Measurements from ENCODE around the gene HIVEP3. TPM values are rescaled to one million over a fixed set of nuclear protein-coding genes. Genes with fewer than 3 reads are reported as not detected.

HIVEP3 gene
- total RNA-seq, 1 donor from 2014 or later: 1.2 TPM

DNA sequence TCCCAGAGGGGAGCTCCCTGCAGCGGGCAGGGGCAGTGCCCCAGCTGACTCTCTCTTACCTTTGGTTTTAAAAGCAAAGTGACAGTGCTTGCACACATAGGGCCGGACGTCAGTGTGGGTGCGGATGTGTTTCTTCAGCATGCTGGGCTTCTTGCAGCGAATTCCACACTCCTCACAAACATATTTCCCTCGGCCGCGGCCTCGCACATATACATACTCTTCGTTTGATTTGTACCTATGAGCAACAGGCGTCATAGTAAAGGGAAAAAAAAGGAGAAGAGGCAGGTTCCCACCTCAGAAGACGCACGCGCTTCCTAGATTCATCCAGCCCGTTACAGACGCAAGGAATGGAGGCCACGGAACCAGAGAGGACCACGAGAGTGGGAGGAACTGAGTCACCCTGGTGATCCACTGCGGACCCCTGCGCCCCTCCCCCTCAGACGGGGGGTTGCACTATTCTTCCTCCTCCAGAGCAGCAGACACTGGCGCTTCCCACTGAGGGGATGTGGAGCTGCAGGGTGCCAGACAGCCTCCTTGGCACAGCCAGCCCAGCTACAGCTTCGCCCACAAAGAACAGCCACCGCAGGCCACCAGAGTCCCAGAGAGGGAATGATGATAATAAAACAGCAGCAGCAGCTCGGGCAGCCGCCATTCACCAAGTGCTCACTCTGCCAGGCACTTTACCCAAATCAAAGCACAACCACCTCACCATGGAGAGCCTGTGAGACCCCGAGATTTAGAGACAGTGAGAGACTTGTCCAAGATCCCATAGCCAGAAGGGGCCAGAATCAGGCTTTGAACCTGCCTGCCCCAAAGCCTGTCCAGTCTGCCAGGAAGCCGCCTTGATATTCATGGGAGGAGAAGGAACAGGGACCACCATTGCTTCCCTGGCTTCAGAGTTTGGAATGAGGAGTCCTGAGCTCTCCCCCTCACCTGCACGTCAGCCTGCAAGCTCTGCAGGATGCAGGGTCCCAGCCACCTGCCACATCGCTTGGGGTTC, 393.7 kb downstream of the HIVEP3 start:
- H3K4me1 Mint-ChIP-seq: peaks cover 9% of the 10 kb centered on the region
- H3K9me3 Mint-ChIP-seq: no peaks in the 10 kb centered on the region
- H3K27ac Mint-ChIP-seq (ENCODE audit: unreplicated experiment): peak overlapping the region; percentile 43
- no peak for TF ChIP-seq CTCF (conservative IDR thresholded peaks at IDR 0.05)
- no peak for DNase-seq (ENCODE audit: low read depth, low spot score)
- no peaks in the 10 kb centered on the region for H3K36me3 Mint-ChIP-seq (ENCODE audit: low read depth)
- no peak overlapping the region for H3K4me3 Mint-ChIP-seq
- H3K27me3 Mint-ChIP-seq (ENCODE audit: low read depth): no peaks in the 10 kb centered on the region

DNA sequence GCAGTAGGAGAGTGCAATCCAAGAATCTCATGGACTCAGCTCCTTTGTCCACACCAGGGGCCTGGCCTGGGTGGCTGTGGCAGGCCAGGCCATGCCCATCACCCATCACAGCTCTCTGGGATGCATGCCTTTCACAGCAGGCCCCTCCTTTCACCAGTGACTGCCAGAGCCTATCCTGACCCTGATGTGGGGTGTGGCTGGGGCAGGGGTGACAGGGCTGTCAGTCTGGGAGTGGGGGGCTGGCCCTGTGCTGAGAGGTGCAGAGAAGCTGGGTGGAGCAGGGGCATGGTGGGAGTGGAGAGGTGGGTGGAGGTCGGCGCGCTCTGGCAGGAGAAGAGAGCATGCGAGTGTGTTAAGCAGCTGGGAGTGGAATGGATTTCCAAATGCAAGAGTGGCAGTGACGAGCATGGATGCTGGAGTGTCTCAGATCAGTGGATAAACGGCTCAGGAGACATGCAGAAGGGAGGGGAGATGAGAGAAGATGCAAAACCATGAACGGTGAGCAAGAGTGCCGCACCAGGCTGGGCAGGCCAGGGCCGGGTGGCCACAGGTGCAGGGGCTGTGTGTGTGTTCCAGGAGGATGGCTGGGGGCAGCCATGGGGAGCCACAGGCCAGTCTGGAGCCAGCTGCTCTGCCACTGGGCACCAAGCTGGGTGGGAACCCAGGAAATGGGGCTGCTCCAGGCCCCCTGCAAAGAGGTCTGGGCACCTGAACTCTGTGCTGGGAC, 394.6 kb downstream of the HIVEP3 start:
- Mint-ChIP-seq H3K4me3 (no peak overlapping the region), H3K9me3 (no peaks in the 10 kb centered on the region), H3K27me3 (ENCODE audit: low read depth) (no peaks in the 10 kb centered on the region), H3K27ac (ENCODE audit: unreplicated experiment) (no peak overlapping the region), H3K36me3 (ENCODE audit: low read depth) (no peaks in the 10 kb centered on the region), H3K4me1 (peaks cover 9% of the 10 kb centered on the region)
- no peak for DNase-seq (ENCODE audit: low read depth, low spot score)
- TF ChIP-seq CTCF (conservative IDR thresholded peaks at IDR 0.05): no peak

GRCh38 chr1:41523071-41523470, 395.7 kb downstream of the HIVEP3 start:
- no peak overlapping the region for H3K4me3 Mint-ChIP-seq
- peaks cover 9% of the 10 kb centered on the region for H3K4me1 Mint-ChIP-seq
- DNase-seq (ENCODE audit: low read depth, low spot score): no peak
- no peaks in the 10 kb centered on the region for H3K36me3 Mint-ChIP-seq (ENCODE audit: low read depth)
- no peaks in the 10 kb centered on the region for H3K9me3 Mint-ChIP-seq
- H3K27me3 Mint-ChIP-seq (ENCODE audit: low read depth): no peaks in the 10 kb centered on the region
- no peak for TF ChIP-seq CTCF (conservative IDR thresholded peaks at IDR 0.05)
- peak overlapping the region; percentile 87 for H3K27ac Mint-ChIP-seq (ENCODE audit: unreplicated experiment)

DNA sequence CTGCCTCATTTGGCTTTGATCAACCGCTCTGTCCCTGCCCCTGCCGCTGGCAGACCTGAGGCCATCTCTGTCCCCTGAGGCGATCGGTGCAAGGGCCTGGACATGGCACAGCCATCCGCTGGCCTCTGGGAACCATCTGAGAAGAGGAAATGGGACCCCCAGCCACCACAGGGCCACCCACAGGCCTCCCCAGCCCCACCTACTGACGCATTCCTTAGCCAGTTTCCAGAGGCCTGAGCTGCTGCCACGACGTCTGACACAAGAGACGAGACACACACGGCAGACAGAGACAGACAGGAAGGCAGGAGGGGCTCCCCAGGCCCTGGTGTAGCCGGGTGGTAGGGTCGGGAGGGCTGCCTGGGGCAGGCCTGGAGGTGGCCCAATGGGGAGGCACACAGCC, 397.0 kb downstream of the HIVEP3 start:
- Mint-ChIP-seq H3K9me3 (no peaks in the 10 kb centered on the region), H3K4me3 (no peak overlapping the region), H3K27ac (ENCODE audit: unreplicated experiment) (peak overlapping the region; percentile 27), H3K27me3 (ENCODE audit: low read depth) (no peaks in the 10 kb centered on the region), H3K36me3 (ENCODE audit: low read depth) (no peaks in the 10 kb centered on the region), H3K4me1 (peaks cover 16% of the 10 kb centered on the region)
- TF ChIP-seq CTCF (conservative IDR thresholded peaks at IDR 0.05): no peak
- DNase-seq (ENCODE audit: low read depth, low spot score): no peak

DNA sequence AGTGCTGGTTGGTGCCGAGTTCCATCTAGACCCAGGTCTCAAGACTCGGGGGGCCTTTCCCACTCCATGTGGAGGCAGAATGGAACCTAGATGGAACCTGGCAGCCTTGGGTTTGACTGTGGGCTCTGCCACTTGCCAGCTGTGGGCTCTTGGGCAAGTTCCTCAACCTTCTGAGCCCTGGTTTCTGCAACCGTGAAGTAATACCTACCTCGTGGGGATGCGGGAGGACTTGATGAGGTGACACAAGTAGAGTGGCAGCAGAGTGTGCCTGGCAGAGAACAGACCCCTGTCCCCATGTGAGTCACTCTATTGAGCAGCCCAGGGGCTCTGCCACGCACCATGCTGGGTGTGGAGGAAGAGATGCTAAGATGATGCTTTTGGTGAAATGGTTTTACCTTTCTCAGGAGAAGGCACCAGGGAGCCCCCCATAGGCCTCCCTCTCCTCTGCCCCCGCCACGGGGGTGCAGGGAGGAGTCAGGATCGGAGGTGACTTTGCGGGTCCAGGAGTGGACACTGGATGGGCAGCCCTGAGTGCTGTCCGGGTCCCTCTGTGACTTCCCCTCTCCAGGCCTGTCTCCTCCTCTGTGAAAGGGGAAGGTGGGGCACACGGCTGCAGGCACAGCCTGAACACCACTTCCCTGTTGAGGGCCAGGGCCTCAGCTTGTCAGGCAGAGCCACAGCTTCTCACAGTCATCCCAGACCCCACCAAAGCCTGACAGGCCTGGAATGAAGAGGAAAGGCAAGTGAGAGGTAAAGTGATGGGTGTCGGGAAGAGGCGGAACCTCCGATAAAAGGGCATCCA, 397.6 kb downstream of the HIVEP3 start:
- no peak overlapping the region for H3K4me3 Mint-ChIP-seq
- no peaks in the 10 kb centered on the region for H3K36me3 Mint-ChIP-seq (ENCODE audit: low read depth)
- no peak for TF ChIP-seq CTCF (conservative IDR thresholded peaks at IDR 0.05)
- H3K27ac Mint-ChIP-seq (ENCODE audit: unreplicated experiment): peak overlapping the region; percentile 83
- H3K27me3 Mint-ChIP-seq (ENCODE audit: low read depth): no peaks in the 10 kb centered on the region
- no peaks in the 10 kb centered on the region for H3K9me3 Mint-ChIP-seq
- no peak for DNase-seq (ENCODE audit: low read depth, low spot score)
- peaks cover 20% of the 10 kb centered on the region for H3K4me1 Mint-ChIP-seq

Data from neural crest cell (in vitro differentiated cells).